GM13976 (cell line): ENCODE measurements around the gene XRCC1.

ENCODE experiments used
- DNase-seq: peaks from one replicate; pipeline ENCODE4 v3.0.0; 2012; ENCODE audit warnings: low spot score
- in situ Hi-C: fragments of 300-500 bp; cut with MboI; formaldehyde crosslinking; loops from one replicate; pipeline ENCODE4 v1.12.0; 2022; ENCODE audit warnings: low sequenced_read_pairs, mixed read lengths, inconsistent platforms; ENCODE audit not compliant: unreplicated experiment
- TF ChIP-seq, protein P1 (sequence below): IDR thresholded peaks from 2 replicates; pipeline ENCODE4 v1.5.1; 2012; ENCODE audit warnings: borderline replicate concordance, mild to moderate bottlenecking; ENCODE audit not compliant: insufficient read depth; ENCODE audit errors: extremely low read depth, missing control alignments, control extremely low read depth

XRCC1 gene

GRCh38 chr19:43575156-43575950, at the start of gene XRCC1, which contains the start of gene PINLYP:
Gene XRCC1 (minus strand): TSS chr19:43575527. CDS start chr19:43575458, 69 bp downstream.
Gene PINLYP (plus strand): TSS chr19:43575801. CDS start chr19:43577192, 1,391 bp downstream.
- in situ Hi-C loops, result no loop called here
- DNase-seq, result peak; percentile 99

DNA sequence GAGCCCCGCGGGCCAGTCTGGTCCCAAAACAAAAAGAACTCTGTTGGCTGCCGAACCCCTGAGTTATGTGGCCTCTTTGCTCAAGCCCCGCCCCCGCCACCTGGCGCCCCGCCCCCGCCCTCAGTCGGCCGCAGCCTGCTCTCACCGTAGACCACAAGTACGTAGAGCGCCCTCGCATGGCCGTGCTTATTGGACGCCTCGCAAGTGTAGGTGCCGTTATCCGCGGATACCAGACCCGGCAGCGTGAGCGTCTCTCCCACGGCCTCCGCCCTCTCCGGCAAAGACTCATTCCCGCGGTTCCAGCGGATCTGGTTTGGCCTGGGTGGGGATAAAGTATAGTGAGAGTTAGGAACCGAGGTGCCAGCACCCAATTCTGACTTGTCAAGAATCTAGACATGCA, 49.6 kb upstream of the XRCC1 start:
- TF ChIP-seq, protein P1, sequence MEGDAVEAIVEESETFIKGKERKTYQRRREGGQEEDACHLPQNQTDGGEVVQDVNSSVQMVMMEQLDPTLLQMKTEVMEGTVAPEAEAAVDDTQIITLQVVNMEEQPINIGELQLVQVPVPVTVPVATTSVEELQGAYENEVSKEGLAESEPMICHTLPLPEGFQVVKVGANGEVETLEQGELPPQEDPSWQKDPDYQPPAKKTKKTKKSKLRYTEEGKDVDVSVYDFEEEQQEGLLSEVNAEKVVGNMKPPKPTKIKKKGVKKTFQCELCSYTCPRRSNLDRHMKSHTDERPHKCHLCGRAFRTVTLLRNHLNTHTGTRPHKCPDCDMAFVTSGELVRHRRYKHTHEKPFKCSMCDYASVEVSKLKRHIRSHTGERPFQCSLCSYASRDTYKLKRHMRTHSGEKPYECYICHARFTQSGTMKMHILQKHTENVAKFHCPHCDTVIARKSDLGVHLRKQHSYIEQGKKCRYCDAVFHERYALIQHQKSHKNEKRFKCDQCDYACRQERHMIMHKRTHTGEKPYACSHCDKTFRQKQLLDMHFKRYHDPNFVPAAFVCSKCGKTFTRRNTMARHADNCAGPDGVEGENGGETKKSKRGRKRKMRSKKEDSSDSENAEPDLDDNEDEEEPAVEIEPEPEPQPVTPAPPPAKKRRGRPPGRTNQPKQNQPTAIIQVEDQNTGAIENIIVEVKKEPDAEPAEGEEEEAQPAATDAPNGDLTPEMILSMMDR, result peak; percentile 71
- in situ Hi-C loops, result no loop called here
- peak; percentile 92 for DNase-seq

More at GRCh38 chr19:43575156-43575950, at the start of gene XRCC1, which contains the start of gene PINLYP:
- TF ChIP-seq, protein P1, result no peak

DNA sequence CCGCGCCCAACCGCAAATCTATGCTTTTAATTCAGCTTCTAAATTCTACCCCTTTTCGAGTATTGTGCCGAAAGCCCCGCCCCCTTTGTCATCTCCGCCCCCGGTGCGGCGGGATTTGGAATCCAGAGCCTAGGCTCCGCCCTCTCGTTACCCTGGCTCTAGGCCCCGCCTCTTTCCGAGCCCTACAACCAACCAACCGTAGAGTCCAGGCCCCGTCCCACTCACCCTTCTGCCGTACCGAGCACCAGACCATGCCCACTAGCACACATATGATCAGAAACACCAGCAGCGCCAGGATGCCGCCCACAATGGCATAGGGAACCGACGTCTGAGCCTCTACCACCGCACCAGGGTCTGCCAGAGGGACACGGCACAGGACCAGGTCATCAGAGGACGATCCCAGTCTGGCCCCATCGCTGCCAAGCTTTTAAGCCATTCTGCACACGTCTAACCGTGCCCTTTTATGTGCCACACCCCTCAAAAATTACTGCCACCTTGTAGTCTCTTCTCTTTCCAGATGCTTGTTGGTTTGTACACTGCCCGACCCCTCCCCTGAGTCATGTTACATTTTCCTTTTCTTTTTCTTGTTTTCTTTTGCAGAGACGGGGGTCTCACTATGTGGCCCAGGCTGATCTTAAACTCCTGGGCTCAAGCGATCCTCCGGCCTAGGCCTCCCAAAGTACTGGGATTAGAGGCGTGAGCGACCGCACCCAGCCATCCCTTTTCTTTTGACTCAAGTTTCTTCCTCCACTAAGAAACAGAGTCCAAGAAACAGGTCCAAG, 48.8 kb upstream of the XRCC1 start:
- no peak for DNase-seq
- TF ChIP-seq, protein P1, result no peak
- in situ Hi-C loops, result no loop called here

- in situ Hi-C loops, result no loop called here
Measured at GRCh38 chr19:43622956-43623355, 47.6 kb upstream of the XRCC1 start.

DNA sequence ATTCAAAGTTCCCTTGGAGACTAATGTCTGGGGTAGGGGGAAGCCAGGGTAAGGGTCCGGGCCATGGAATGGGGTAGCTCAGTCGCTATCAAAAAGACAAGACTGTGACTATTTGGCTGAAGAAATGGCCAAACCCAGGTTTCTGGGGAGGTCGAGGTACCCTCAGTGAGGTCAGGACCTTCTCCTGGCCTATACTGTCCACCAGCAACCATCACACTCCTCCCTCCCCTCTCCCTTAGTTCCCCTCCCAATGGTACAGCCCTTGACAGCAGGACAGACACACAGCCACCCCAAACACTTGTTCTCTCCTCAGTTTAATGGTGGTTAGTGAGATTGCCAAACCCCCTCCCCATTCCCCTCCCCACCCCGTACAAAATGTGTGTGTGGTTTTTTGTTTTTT, 46.7 kb upstream of the XRCC1 start:
- in situ Hi-C loops, result no loop called here
- DNase-seq, result no peak
- TF ChIP-seq, protein P1, result no peak

More at GRCh38 chr19:43622956-43623355, 47.6 kb upstream of the XRCC1 start:
- TF ChIP-seq, protein P1, result no peak
- no peak for DNase-seq

- no peak for DNase-seq
- TF ChIP-seq, protein P1, result no peak
- in situ Hi-C loops, result no loop called here
Measured at GRCh38 chr19:43620061-43621001, 45.0 kb upstream of the XRCC1 start.
